HG03039 (cell line): ENCODE data around the gene USP48.

Experiments
- ATAC-seq: cut with Tn5 transposase; IDR thresholded peaks from one replicate; pipeline ENCODE4 v1.9.1; 2021; ENCODE audit warnings: mild to moderate bottlenecking, moderate library complexity; ENCODE audit not compliant: unreplicated experiment

Gene USP48

DNA sequence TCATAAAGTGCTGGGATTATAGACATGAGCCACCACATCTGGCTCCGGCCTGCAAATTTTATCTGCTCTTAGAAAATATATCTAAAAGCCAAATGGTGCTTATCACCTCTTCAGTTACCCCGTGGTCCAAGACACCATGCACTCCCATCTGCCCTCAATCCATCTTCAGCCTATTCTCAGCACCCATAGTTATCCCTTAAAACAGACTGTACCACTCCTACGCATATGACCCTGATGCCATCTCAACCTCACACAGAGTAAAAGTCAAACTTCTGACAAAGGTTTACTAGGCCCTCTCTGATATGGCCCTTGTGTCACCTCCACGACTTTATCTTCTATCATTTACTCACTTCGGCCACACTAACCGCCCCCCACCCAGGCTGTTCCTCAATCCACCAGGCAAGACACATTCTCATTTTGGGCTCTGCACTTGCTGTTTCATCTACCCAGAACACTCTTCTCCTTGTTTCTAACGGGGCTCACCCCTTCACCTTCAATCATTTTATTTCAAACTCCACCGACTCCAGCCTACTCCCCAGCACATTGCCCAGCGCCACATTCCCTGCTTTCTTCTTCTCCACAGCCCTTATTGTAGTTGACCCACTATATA lies 33.0 kb downstream of the USP48 start:
- ATAC-seq, result no peak

DNA sequence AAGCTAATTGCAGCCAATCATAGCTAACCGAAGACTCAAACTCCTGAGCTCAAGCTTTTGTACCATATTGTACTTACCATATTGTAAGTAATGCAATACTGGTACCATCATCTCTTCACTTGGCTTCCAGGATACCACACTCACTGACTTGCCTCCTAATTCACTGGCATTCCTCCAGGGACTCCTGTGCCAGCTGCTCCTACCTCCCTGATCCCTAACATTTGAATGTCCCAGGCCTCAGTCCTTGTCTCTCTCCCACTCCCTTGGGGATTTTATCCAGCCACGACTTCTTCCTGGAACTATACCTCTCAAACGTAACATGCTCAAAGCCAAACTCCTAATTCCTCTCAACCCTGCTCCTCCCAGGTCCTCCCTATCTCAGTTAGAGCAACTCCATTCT lies 33.8 kb downstream of the USP48 start:
- ATAC-seq, result no peak

DNA sequence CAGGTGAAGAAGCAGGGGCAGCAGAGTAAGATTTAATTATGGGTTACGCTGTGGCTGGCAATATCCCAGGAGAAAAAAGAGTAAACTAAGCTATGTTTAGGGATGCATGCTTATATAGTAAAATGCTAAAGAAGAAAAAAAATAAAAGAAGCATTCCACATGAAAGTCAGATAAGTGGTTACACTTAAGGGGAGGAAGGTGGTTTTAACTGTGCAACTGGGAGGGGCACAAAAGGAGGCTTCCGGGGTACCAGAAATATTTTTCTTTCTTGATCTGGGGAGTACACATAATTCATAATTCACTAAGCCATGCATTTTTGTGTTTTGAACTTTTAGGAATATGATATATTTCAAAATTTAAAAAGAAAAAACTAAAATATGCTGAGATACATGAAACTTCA lies 39.5 kb downstream of the USP48 start:
- no peak for ATAC-seq

DNA sequence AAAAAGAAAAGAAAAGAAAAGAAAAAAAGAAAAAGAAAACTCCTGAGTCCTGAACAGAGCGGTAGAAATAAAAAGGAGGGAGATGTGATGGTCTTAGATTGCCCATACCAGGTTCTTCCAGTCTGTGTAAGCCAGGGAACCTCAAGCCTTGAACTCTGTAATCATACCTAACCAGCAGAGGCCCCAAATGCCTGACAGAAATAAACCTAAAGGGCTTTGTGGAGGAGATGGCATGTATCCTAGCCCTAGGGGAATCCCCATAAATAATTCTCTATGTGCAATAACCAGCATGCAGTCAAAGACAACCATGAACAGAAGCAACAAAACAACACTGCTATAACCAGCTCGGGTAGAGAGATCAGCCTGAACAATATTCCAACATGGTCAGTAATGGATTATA lies 40.4 kb downstream of the USP48 start:
- ATAC-seq, result no peak

DNA sequence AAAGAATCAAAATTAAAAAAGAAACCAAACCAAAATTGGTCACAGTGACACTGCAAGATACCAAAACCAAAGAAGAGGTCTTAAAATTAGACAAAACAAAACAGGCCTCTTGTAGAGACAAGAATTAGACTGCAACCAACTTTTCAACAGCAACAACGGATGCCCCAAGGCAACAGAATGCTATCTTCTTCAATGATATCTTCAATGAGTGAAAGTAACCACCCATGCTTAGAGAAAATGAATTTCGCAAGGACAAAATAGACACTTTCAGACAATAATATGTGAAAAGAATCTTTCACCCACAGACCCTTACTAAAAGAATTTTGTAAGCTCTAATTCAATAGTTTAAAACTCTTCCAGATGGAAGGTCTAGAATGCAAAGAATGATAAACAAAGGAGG lies 41.7 kb downstream of the USP48 start:
- ATAC-seq, result no peak

GRCh38 chr1:21736876-21737275 lies 46.1 kb downstream of the USP48 start:
- ATAC-seq, result no peak

DNA sequence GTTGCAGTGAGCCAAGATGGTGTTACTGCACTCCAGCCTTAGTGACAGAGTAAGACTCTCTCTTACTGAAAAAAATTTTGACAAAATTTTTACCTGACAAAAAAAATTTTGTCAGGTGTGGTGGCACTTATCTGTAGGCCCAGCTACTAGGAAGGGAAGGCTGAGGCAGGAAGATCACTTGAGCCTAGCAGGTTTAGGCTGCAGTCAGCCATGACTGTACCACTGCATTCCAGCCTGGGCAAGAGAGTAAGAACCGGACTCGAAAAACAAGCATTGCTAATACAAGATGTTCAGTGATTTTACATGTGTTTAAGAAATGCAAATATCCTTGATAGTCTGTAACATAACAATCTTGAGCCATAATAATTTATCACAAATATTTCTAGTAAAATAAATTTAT lies 46.9 kb downstream of the USP48 start:
- ATAC-seq, result no peak

- no peak for ATAC-seq
These were observed 48.4 kb downstream of the USP48 start for GRCh38 chr1:21734526-21734925.

- ATAC-seq, result no peak
These were observed 50.3 kb downstream of the USP48 start for GRCh38 chr1:21732664-21733063.

DNA sequence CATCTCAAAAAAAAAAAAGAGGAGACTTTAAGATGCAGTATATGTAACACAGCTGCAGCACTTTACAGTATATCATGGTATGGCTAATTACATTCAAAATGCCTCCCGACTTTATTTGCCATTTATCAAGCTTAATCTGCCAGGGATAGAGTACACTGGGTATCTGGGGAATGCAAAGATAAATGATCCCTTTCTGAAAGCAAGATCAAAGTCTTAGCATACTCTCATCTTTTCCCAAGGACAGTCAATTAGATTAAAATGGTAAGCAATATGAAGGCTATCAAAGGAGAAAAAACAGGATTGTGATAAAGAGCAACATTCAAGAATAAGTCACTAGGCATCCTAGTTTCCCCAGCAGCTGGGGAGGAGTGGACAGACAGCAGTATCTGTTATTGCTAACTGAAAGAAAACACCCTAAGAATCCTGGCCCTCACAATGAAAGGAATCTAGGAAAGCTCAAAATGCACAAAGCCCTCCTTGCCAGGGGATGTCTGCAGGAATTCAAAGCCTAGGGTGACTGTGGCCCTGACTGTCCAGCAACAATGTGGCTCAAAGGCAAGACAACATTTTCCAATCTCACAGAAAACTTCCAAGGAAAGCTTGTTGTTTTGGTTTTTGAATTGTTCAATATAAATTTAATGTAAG lies 57.1 kb downstream of the USP48 start:
- no peak for ATAC-seq

DNA sequence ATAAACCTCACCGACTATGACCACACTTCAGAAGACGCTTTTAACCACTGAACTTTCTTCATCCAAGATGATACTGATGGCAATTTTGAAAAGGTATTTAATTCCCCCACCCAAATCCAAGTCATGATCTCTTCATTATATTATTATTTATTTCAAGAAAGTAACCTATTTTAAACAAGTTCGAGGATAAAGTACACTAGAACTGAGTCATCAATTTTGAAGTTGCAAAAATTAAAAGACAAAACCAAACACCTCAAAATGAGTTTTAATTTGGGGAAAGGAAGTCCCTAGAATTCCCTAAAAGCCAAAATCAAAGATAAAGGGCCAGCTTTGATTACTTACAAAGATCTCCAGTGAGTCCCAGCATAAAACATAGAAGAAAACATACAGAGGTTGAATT lies 58.4 kb downstream of the USP48 start:
- ATAC-seq, result no peak

GRCh38 chr1:21724098-21724497 lies 58.9 kb downstream of the USP48 start:
- ATAC-seq, result no peak

DNA sequence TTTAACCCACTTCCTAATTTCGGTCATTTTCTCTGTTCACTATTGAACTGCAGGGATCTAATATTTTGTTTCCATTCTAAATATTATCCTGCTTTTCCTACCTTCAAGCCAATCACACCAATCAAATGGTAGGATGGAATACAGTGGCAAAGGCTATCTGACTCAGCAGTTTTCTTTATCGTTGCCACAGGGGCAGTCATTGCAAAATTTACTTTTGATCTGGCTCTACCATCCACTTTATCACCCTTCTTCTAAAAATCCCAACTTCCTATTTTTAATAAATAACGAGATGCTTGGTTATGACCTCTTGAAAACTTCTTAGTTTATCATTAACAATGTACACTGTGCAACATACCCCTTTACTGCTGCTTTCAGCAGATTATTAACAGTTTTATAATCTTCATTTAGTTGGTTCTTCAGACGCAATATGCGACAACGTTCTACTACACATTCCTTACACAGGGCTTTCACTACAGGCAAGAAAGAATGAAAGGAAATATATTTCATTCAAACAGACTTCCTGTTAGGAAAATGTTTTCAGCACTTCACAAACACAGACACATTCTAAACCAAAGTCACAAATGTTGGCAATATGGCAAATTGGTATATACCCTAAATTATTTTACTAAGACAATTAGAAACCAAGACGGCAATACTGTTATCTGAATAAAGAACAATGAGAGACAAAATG lies 61.5 kb downstream of the USP48 start:
- no peak for ATAC-seq

DNA sequence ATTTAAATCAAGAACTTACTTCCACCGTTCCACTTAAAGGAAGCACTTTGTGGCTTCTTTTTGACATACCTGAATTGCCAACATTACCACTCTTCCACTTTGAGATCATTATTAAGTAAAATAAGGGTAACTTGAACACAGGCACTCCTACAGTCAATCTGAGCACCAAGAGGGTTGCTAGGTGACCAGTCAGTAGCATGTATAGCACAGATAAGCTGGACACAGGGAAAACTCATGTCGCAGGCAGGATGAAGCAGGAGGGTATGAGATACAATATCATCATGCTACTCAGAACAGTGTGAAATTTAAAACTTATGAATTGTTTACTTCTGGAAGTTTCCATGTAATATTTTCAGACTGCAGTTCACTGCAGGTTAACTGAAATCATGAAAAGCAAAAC lies 66.8 kb downstream of the USP48 start:
- ATAC-seq, result no peak

- no peak for ATAC-seq
These were observed 75.1 kb downstream of the USP48 start for GRCh38 chr1:21707891-21708290.

DNA sequence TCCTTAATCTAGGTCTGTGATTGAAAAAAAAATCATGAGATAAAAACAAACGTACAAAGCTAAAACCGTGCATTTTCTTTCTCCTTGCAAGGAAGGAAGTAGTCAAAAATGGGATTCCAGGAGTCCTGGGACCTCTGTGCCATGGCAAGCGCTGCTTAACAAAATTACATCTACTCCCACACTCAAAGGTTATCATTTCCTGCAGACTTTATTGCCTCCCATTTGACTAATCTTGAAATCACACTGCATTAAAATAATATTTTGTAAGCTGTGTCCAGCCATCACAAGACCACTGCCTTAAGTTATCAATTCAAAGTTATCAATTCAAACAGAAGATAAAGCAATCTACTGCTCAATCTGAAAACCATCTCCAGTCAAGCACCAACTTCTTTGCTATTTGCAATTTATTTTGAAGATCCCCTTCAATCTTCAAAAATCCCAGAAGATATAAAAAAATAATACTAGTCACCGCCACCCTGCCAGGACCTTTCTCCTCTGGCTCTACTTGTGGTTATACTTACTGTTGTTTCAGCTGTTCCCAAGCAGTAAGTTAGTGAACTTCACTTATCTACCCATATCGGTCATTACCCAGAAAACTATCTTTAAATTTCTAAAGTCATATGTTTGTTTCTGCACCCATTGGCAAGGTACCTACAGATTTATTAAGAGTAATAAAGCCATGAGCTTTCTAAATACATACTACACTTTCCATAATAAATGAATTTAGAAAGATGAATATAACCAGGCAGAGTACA lies 75.7 kb downstream of the USP48 start:
- no peak for ATAC-seq

GRCh38 chr1:21706151-21706835 lies 76.7 kb downstream of the USP48 start:
- no peak for ATAC-seq

DNA sequence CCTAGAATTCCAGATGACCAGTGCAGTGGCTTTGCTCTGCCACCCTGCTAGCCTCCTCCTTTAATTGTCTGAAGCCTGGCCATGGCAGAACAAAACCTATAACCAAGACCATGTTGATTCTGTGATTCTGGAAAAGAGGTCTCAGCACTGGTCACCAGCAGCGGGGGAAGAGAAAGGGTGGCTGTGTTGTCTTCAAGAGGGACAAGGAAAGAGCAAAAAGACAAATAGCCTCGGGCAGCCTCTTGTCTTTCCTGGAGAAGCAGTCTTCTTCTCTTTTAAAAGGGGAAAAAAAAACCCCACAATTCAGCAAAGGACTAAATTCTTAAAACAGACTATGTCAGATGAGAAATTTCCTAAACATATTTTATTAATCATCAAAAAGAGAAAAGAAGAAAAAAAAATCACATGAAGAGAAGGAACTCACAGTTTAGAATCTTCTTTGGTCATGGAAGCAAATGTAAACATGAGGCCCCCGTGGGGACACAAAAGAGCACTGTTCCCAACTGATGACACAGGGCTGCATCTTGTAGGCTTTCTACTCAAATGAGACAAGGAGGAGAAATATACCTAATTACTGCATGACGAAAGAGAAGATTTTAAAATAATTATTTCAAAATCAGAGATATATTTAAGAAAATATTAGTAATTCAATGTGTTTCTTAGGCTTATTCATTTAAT lies 77.5 kb downstream of the USP48 start:
- ATAC-seq, result no peak

DNA sequence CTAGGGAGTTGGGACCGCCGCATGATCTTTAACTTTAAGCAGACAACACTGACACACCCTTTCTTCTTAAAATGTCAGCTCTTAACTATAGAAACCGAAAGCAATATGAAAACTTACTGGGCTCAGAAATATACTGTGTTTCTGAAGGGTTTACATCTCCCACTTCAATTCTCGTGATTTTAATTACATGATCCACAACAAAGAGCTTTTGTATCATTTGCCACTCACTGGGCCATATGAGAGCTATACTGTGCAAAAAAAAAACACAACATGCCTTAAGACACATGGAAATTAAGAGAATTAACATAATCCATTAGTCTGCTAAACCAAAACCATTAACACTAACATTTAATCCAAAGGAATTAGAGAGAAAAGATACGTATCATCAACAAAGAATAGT lies 78.8 kb downstream of the USP48 start:
- ATAC-seq, result no peak

DNA sequence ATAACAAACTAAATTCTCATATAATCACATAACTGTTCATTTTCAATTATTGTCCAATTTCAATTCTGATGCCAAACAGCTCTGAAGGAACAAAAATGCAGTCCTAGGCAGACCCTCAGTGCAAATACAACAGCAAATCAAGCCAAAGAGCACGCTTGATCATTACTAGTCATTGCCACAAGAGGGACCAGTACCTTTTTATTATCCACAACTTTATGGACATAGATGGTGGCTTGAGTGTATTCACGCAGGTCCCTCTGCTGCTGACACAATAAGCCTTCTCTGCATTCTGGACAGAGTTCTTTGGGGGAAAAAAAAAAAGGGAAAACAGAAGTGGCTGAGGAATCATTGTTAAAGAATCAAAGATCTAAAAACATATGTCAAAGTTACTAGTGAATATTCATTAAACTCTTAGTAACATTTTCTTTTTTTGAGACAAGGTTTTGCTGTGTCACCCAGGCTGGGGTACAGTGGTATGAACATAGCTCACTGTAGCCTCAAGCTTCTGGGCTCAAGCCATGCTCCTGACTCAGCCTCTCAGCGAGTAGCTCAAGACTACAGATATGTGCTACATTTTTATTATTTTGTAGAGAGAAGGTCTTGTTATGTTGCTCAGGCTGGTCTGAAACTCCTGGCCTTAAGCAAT lies 79.5 kb downstream of the USP48 start:
- no peak for ATAC-seq
